SW 1271 (cell line): Measurements from ENCODE around the gene SLC39A11.
"Not testable (repeated sequence)": the region's sequence is repeated elsewhere in the genome, so short reads cannot be mapped to it uniquely, and the experiment has no call there.

Experiments
- DNase-seq, 2 experiments: peaks; one replicate each; lab custom pipeline; 2025; lab: John Stamatoyannopoulos, UW

Gene SLC39A11

DNA sequence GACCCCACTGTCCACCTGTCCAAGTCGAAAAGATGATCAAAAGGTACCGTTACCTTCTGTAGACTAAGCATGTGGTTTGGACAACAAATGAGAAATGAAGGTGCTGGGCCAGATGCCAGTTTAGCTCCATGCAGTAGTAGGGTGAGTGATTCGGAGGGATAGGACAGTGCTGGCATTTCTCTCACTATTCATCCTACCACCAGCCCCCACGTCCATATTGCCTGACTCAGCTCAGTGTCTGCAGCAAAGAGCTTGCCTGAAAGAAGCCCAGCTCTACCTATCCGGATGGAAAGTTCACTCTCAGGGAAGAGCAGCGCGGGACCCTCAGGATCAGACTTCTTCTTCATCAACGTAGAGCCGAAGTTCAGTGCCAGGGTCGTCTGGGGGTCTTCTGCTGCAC, 145.0 kb downstream of the SLC39A11 start:
- DNase-seq = no peak

DNA sequence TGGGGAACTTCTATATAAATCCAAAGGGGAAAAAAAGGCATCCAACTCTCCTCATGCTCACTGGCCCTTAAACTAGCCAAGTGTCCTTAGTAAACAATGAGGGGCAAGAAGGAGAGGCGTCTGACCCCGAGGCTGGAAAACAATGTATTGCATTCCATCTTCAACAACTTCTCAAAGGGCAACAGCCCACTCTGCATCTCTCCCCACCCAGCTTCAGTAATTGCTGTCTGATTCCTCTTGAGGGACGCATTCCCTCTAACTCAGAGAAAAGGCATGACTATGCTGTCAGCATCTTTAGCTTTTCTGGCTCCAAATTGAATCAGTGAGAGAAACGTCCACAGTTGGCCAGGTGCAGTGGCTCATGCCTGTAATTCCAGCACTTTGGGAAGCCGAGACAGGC, 145.8 kb downstream of the SLC39A11 start:
- DNase-seq = no peak

DNA sequence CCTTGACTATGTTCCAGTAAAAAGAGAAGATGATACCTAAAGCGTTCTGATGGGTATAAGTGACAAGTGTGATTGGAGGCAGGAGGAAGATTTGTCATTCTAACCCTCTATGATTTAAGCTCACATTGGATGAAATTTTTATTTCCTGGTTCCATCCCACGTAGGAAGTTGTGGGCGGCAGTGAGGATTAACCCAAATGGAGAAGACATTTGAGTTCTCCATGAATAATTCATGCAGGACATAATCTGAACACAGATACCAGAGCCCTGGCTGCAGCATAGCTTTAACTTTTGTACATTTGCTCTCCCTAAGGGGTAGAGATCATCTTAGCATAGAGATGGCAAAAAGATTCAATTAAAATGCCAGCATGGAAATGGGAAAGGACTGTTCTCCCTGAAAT, 146.3 kb downstream of the SLC39A11 start:
- DNase-seq = no peak

DNA sequence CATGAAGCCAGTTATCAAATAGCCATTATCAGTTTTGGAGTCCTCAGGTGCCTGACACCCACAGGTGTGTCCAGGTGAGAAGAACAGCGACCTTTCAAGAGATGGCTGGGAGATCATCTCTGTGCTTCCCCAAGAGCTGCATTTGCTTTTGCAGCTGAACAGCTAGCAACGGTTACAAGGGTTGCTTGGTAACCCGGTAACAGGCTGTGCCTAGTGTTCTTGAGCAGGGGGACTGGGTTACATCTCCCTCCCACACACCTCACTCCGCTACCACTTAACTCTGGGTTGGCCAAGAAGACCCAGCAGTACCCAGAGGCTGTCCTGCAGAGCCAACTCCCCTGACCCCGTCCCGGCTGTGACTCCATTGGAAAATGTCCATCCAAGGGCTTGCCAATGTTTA, 147.0 kb downstream of the SLC39A11 start:
- DNase-seq = no peak

DNA sequence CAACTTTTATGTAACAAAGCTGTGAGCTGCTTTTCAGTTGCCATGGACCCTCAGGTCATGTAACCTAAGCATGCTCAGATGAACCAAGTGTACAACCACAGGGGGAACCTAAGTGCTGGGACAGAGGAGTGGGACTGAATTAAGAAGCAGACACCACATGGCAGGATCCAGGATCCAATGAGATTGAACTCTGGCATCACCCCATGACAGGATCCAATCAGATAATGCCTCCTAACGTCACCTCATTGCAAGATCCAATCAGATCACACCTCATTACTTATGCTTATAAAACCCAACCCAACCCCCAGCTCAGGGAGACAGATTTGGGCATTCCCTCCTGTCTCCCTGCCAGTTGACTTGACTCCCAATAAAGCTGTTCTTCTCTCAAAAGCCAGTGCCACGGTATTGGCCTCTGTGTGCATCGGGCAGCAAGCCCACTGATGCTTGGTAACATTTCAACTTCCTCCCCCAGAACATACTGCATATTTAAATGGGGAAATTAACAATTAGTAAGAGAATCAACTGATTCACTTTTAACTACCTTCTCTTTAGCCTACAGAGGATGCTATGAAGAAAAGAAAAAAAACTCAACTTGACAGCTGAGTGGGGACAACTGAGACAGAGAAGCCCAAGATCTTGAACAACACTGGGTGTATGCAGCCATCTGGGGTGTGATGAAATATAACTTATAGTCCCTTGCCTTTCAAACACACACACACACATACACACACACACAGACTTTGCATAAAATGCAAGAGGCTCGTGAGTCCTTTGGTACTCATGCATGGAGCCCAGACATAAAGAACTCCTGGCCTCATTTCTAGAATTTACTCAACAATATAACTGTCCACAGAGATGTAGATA, 148.4 kb downstream of the SLC39A11 start:
- no peak for DNase-seq

DNA sequence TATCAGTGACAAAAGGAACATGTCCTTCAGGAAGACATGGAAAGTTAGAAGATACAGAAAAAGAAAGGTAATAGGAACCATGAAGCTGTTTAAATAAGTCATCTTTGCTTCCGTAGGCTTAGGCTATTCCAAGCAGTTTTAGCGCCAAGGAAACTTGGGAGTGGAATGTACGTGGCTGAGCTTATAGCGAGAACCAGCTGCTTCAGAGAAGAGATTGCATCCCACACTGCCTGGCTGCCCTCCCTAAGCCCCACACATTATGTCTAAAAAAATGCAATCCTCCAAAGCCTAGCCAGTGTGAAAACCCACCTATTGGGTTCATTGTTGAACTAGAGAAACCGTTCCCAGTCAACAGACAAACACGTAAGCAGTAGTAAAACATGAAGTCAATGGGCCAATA, 149.9 kb downstream of the SLC39A11 start:
- no peak for DNase-seq

DNA sequence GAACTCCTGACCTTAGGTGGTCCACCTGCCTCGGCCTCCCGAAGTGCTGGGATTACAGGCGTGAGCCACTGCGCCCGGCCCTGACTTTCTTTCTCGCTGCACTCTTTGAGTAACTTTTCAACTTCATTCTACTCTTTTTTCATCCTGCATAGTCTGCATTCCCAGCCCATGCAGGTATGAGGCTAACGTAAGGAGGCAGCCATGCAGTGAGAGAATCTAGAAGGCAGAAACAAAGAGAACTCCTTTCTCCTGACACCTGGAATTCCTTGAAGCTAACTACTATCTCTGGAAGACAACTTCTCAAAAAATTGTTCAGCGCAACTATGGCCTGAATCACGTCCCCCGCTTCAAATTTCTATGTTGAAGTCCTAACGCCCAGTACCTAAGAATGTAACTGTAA, 152.0 kb downstream of the SLC39A11 start:
- DNase-seq = no peak

DNA sequence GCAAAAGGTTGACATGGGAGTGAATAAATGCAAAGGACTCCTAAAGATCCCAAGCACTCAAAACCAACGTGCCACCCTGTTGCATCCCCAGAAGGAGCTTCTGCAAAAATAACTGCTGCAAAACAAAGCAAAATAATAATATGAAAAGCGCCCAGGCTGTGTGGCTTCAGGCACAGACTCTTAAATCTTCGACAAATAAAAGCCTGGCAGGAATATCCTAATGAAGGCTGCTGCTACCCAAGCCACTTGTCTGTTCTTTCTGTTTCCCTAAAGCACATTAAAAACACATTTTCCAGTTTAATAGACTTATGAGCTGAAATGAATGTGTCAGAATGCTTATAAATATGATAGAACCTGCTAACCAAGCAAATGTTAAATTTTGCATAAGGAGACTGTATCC, 154.0 kb downstream of the SLC39A11 start:
- no peak for DNase-seq

DNA sequence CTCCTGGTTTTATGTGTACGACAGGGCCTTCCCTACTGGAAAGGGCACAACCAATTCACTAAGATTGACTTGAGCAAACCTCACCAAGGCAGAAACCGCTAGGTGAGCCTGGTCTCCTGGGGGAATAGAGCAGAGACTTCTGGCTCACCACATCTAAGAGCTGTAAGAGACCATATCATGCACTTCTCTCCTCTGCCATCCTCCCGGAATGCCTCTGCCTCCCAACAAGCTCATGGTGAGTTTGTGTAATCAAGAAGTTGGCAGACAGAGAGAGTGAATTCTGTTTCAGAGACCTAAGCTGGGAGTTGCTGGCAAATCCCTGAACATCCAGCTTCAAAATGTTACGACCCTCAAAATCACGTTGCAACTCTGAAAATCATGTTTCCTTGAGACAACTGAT, 154.8 kb downstream of the SLC39A11 start:
- no peak for DNase-seq

DNA sequence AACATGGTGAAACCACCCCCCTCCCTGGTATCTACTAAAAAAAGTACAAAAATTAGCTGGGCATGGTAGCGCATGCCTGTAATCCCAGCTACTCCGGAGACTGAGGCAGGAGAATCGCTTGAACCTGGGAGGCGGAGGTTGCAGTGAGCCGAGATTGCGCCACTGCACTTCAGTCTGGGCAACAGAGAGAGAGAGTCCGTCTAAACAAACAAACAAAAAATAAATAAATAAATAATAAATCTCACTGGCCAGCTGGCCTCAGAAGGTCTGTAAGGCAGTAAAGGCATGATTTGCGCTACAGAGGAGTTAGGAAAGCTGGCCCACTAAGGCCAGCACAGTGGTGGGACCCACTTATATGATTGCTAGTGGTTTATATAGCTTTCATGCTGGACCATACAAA, 155.2 kb downstream of the SLC39A11 start:
- not testable (repeated sequence) for DNase-seq

DNA sequence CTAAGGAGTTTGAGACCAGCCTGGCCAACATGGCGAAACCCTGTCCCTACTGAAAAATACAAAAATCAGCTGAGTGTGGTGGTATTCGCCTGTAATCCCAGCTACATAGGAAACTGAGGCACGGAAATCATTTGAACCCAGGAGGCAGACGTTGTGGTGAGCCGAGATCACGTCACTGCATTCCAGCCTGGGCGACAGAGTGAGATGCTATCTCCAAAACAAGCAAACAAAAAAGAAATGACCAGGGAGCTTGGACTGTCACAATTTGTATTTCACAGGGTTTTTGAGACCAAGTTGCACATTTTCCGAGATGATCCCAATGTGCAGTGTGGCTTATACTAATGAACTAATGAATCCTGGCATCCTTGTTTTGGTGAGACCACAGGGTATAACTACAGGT, 156.5 kb downstream of the SLC39A11 start:
- DNase-seq = no peak

DNA sequence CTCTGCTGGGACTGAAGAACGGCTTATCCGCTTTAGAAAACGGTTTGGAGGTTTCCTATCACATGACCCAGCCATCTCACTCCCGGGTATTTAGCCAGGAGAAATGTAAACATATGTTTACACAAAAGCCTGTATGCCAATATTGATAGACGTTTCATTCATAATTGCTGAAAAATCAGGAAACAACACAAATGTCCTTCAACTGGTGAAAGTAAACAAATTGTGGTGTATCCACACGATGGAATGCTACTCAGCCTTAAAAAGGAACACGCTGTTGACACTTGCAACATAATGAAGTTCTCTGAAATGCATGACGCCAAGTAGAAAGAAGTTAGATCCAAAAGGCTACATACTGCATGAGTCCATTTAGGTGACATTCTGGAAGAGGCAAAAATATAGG, 157.6 kb downstream of the SLC39A11 start:
- no peak for DNase-seq

DNA sequence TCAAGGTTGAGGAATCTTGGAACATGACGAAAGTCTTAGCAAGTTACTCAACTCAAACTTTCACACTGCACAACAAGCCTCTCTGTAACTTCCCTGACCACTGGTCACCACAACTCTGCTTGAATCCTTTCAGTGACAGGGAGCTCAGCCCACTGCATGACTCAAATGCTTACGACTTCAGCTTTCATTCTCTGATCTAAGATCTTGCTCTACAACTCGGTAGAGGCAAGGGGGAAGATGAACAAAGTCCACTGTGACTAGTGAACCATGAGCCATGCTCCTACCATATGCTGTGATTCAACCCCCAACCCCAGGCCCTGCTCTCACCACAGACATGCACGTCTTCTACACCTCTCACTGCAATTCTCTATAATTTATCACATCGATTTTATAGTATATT, 160.9 kb downstream of the SLC39A11 start:
- DNase-seq = no peak

DNA sequence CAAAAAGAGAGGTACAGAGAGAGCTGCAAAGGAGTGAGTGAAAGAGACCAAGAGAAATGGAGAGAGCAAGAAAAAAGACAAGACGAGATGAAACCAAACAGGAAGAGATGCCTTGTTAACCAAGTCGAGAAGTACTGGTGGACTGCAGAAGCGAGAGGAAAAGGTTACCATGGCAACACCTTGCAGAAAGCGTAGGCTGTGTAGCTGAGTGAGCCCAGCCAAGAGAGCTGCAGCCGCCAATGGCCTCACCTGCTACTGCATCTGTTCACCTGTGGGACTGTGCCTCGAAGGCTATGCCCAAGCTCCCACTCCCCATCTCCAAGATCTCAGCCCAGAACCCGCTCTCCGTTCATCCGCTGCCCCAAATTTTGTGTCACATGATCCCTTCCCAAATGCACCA, 161.3 kb downstream of the SLC39A11 start:
- no peak for DNase-seq

DNA sequence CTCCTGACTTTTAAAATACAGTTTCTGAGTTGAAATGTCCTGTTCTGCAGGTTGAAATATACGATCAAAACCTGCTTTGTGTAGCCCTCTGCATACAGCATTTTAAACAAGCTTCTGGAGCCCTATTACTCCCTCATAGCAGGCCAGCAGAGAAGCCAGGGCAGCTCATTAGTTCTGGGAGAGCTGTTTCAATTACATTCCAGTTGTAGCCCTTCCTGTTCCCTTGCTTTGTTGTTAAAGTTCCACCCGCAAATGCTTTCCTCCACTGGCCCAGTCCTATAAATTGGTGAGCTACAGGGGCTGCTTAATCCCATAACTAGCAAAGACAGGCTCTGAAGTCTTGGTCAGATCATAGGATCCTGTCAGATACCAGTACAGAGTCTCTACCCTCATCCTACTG, 162.5 kb downstream of the SLC39A11 start:
- no peak for DNase-seq

DNA sequence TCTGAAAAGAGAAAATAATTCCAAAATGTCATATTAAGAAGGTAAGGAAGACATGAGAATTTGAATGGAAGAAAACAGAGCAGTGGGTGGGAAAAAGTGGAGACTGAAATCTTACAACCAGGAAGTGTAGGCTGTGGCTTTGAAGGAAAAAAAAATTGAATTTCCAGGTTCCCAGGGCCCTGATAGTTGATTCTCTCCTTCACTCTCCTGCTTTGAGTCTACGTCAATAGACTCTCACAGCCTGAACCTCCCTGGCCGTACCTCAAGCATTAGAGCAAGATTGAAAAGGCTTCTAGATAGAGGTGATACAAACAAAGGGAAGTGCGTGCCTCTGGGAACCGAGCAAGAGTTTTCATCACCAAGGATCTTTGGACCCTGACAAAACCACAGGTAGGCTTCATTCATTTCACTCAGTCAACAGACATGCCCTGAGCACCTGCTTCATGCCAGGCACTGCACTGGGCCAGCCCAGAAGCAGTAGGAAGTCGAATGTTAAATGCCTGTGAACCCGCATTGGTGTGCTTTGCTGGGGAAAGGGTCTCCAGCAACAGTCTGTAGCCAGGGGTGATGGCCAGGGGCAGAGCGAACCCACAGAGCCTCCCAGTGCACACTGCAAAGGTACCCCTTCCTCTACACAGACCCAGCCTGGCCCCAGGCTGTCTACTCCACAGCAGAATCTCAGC, 163.9 kb downstream of the SLC39A11 start:
- DNase-seq = no peak

DNA sequence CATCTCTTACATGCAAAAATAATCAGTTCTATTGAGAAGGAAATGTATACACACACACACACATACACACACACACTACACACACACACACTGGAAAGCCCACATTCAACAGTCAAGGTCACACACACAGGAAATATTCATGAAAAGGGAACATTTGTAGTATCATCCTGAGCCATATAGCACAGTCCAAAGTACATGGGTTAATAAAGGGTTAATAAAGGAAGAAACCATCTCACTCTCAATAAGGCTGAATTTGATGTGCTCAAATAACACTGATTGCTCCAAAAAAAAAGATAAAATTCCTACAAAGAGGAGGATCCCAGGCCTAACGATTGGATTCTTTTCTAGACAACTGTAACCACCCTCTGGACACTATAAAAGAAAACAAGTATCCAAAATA, 164.7 kb downstream of the SLC39A11 start:
- no peak for DNase-seq

DNA sequence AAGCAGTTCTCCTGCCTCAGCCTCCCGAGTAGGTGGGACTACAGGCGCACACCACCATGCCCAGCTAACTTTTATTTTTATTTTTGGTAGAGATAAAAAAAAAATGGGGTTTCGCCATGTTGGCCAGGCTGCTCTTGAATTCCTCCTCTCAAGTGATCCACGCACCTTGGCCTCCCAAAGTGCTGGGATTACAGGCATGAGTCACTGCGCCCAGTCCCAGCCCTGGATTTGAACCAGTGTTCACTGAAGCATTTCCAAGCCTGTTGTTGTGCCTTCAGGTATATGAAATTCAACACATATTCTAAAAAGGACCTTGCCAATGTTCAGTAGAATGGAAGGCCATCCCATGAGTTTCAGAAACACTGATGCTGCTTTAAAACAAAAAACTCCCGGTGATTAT, 165.3 kb downstream of the SLC39A11 start:
- no peak for DNase-seq

DNA sequence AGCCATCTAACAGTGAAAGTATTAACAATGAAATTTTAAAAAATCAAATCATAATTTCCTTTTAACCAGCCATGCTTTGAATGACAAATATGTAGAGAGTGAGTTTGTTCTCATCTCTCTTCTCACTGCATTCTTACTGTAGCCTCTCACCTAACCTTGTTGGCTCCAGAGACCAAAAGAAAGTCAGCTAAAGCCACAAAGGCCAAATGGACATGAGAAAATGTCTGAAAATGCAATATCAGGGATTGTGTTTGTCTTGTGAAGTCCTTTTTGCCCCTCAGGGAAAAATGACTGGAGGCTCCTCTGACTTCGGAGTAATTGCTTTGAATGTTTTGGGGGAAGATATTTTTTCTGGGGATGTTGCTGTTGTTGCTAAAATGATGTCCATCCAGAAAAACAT, 166.3 kb downstream of the SLC39A11 start:
- DNase-seq = no peak

DNA sequence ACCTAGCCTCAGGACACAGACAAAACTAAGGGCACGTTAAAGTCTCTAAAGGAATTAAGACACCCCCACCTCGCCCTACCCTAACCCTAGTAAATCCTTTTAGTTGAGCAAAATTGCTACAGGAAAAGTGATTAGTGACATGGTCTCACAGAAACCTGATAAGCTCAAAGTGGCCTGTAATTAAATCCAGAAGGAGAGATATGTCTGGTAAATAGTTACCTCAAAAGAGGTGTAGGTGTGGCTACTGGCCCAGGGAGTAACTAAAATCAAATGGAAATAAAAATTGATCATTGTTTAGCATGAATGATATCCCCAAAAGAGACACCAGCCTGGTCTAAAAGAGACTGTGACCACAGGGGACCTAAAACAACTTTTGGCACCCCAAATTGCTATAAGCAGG, 168.3 kb downstream of the SLC39A11 start:
- DNase-seq = no peak

DNA sequence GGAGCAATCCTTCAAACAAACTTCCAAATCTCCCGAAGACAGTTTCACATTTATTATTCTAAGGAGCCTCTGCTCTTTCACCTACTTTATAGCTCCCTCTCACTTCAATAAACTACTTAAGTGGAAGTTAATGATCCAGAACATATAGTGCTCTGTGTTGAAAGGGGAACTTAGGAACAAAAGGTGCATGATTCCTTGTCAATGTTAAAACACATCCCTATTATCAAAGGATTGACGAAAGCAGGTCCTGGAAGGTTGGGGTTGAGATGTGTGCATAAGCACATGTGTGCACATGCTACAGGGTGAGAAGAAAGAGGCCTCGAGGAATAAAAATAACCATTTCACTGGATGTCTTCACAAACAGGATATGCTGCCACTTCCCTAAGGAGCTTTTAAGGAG, 170.3 kb downstream of the SLC39A11 start:
- no peak for DNase-seq

DNA sequence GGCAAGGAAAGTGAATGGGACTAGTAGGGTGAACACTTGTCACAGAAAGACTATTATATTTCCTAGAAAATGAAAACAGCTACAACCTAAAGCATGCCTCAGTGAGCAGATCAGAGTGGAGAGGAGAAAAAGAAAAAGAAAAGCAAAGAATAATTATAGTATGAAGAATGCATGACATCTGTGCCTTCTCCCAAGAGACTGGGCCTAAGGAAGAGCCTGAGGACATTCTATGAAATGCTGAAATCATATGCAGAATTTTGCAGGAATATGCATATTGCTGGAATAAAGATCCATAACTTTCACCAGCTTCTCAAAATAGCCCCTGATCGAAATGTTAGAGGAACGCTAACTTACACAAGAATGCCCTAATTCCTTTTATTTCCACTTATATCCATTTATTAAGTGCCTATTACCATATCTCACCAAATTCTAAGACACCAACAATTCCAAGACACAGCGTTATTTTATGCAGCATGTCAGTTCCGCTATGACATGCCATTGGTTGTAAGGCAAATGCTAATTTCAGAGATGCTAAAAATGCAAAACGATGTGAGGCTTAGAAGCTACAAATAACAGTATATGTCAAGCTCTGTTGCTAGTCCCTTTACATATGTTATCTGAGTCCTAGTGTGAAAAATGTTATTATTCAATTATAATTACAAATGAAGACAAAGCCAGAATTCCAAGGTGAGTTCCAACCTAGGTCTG, 171.0 kb downstream of the SLC39A11 start:
- DNase-seq = no peak

DNA sequence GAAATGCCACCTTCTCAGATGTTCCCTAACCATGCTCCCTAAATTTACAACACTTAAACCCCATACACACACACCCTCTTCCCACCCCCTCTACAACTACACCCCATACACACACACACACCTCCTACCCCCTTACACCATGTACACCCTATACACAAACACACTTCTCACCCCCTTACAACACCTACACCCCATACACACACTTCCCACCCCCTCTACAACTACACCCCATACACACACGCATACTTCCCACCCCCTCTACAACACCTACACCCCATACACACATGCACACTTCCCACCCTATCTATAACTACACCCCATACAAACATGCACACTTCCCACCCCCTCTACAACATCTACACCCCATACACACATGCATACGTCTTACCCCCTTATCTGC, 172.0 kb downstream of the SLC39A11 start:
- DNase-seq = no peak
